ENCODE data around the gene HEATR5B. TPM values are rescaled to one million over a fixed set of nuclear protein-coding genes. Genes with fewer than 3 reads are reported as not detected.

The HEATR5B gene
- total and polyA plus RNA-seq, 2 of the 8 experiments (the other 6 are each of a cell fraction or from before 2014, with no cell fraction given): 7.0 to 12.6 TPM

GRCh38 chr2:37020212-37020886 lies 63.8 kb downstream of the HEATR5B start:
- H3K4me3 ChIP-seq (ENCODE audit: extremely low read depth in 1 of 4, insufficient read depth in 2 of 4, low read depth in 3 of 4, low read length in 4 of 4): no peak overlapping the region
- POLR2A ChIA-PET (ENCODE audit: partially characterized antibody): no interaction called here
- H3K4ac ChIP-seq (replicated peaks; ENCODE audit: insufficient read length, low read depth, low read length): no peak overlapping the region
- H2AK5ac ChIP-seq (ENCODE audit: low read depth, low read length): no peak overlapping the region
- no peak overlapping the region for H2BK5ac ChIP-seq (ENCODE audit: low read depth, low read length)
- no peak overlapping the region for H3K9ac ChIP-seq (replicated peaks in 1 of 4; ENCODE audit: extremely low read depth in 1 of 4, low read depth in 3 of 4, low read length in 3 of 4)
- FAIRE-seq: no peak
- H3K36me3 ChIP-seq (ENCODE audit: control insufficient read depth in 2 of 4, insufficient read depth in 4 of 4, low read length in 3 of 4): peaks cover 0 to 11% (median 2%) of the 10 kb centered on the region in 4 experiments; a peak in 3 of 8 replicates
- no peak overlapping the region for H3K27ac ChIP-seq (ENCODE audit: low read depth, low read length)
- H3K79me1 ChIP-seq (ENCODE audit: low read depth, low read length): no peaks in the 10 kb centered on the region
- H2BK120ac ChIP-seq (replicated peaks; ENCODE audit: low read depth, low read length): no peak overlapping the region
- H3K56ac ChIP-seq (replicated peaks; ENCODE audit: insufficient read length, low read depth, low read length): no peak overlapping the region
- no peaks in the 10 kb centered on the region for H3K9me3 ChIP-seq (ENCODE audit: insufficient read depth in 2 of 2, low read depth in 1 of 2, low read length in 1 of 2)
- H2BK20ac ChIP-seq (ENCODE audit: low read length): no peak overlapping the region
- CTCF ChIA-PET (ENCODE audit: partially characterized antibody): interaction anchor here (1.0 kb wide), 1 partner anchor 61 kb away, joined by 4 read pairs; no protein-coding TSS in a partner anchor
- DNase-seq (ENCODE audit: low read depth in 1 of 2, low spot score in 2 of 2): no peak
- no peak overlapping the region for H2BK12ac ChIP-seq (ENCODE audit: low read depth, low read length)
- H3K4me2 ChIP-seq (ENCODE audit: insufficient read depth in 1 of 2, low read depth in 2 of 2, low read length in 2 of 2): no peak overlapping the region
- H4K91ac ChIP-seq (replicated peaks; ENCODE audit: insufficient read length, low read length): no peak overlapping the region
- no peak overlapping the region; the same call in 1 of the 2 replicates for H4K8ac ChIP-seq (ENCODE audit: extremely low read depth, insufficient read depth, low read length)
- 92% methylated on average over 5 of the region's 5 CpGs; no CpG with 5 or more reads in 1 of the 2 experiments for WGBS, 2 experiments (ENCODE audit: extremely low coverage in 1 of 2, insufficient coverage in 1 of 2, insufficient read length in 1 of 2, insufficient replicate concordance in 2 of 2, low coverage in 1 of 2, low lambda C conversion rate in 2 of 2, missing lambda C conversion rate in 1 of 2)
- no peak overlapping the region for H3K14ac ChIP-seq (ENCODE audit: insufficient read length)
- H3K79me2 ChIP-seq (ENCODE audit: control insufficient read depth in 1 of 2, insufficient read depth in 2 of 2, low read length in 2 of 2): no peaks in the 10 kb centered on the region
- TF ChIP-seq HDAC2 (IDR thresholded peaks at IDR 0.05; ENCODE audit: borderline replicate concordance in 1 of 2, low read depth in 2 of 2, low read length in 2 of 2) (no peak), GTF2F1 (IDR thresholded peaks at IDR 0.05; ENCODE audit: borderline replicate concordance, low read depth, low read length) (no peak)
- no peak overlapping the region for H3K18ac ChIP-seq (ENCODE audit: extremely low read depth, low read length)
- peaks cover 0 to 5% (median 4%) of the 10 kb centered on the region in 4 experiments; a peak in 5 of 7 replicates for H3K4me1 ChIP-seq (replicated peaks in 1 of 4; ENCODE audit: control insufficient read depth in 3 of 4, insufficient read depth in 4 of 4, low read length in 3 of 4)
- H3K27me3 ChIP-seq (replicated peaks in 1 of 4; ENCODE audit: control insufficient read depth in 3 of 4, extremely low read depth in 1 of 4, insufficient read depth in 3 of 4, low read length in 3 of 4): no peaks in the 10 kb centered on the region
- H3K23me2 ChIP-seq (ENCODE audit: low read depth, low read length): no peaks in the 10 kb centered on the region
- no peak overlapping the region for H3K23ac ChIP-seq (ENCODE audit: insufficient read length)
- H4K5ac ChIP-seq (ENCODE audit: insufficient read length, low read depth, low read length): no peak overlapping the region
- H4K20me1 ChIP-seq (replicated peaks in 1 of 2; ENCODE audit: control insufficient read depth in 1 of 2, insufficient read depth in 2 of 2, low read length in 2 of 2): no peaks in the 10 kb centered on the region
- no peak overlapping the region for H2BK15ac ChIP-seq (ENCODE audit: low read length)
- no peak overlapping the region for H2AFZ ChIP-seq (ENCODE audit: low read length)

All from H1 (cell line).